HG02870 (cell line): Measurements from ENCODE around the gene ACSL1.
A peak's percentile ranks its signal among the peaks of the same experiment; 100 is the strongest.

ENCODE experiments used
- ATAC-seq: cut with Tn5 transposase; IDR thresholded peaks from one replicate; pipeline ENCODE4 v1.9.1; 2021; ENCODE audit warnings: mild to moderate bottlenecking, moderate library complexity; ENCODE audit not compliant: unreplicated experiment

Gene ACSL1, protein sequence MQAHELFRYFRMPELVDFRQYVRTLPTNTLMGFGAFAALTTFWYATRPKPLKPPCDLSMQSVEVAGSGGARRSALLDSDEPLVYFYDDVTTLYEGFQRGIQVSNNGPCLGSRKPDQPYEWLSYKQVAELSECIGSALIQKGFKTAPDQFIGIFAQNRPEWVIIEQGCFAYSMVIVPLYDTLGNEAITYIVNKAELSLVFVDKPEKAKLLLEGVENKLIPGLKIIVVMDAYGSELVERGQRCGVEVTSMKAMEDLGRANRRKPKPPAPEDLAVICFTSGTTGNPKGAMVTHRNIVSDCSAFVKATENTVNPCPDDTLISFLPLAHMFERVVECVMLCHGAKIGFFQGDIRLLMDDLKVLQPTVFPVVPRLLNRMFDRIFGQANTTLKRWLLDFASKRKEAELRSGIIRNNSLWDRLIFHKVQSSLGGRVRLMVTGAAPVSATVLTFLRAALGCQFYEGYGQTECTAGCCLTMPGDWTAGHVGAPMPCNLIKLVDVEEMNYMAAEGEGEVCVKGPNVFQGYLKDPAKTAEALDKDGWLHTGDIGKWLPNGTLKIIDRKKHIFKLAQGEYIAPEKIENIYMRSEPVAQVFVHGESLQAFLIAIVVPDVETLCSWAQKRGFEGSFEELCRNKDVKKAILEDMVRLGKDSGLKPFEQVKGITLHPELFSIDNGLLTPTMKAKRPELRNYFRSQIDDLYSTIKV

DNA sequence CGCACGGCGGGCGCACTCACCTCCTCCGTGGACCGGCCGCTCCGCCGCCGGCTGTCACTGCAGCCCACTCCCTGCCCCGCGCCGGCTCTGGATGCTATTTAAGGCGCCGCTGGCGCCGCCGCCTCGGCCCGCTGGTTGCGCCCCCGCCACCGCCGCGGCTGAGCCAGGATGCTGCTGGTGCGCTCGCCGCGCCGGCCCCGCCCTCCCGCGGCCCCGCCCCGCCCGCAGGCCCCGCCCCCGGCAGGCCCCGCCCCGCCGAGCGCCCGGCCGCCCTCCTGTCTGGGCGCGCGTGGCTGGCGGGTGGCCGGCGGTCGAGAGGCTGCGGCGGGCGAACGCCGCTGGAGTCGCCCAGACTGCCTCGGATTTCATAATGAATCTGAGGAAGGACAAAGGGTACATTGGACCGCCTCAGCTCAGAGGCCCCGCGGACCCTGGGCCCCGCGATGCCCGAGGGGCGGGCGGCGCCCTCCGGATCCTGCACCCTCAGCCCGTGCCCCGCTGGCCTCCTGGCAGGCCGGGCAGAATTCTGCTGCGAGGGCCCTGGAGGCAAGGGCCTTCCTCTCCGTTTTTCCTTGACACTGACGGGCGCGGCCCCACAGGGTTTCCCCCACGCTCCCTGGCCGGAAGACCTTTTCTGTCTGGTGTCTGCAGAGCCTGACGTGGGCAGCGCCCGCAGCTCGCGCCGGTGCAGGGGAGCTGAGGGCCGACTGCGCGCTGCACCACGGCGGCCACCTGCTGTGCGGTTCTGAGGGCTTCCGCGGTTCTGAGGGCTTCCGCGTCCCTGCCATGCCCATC is at the start of gene ACSL1:
Gene ACSL1, minus strand, starts transcription at position 73 of the 795 bp plus-strand sequence. CDS start 22,454 bp downstream, outside the sequence.
- peak; percentile 74 for ATAC-seq

DNA sequence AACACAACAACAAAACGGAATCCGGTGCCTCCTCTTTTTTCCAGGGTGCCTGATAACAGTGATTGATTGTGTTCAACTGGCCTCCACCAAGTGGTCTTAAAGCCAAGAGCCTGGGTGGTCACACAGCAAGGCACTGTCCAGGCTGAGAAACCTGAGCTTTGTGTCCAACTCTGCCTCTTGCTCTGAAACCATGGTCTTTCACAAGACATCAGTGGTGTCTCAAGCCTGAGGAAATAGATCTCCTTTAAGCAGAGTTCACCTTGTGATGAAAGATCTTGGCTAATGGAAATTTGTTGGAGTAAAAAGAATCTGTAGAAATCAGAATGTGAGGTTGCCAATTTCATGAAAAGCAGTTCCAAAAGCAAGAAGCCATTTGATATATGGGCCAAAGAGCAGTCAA is 47.3 kb upstream of the ACSL1 start:
- ATAC-seq, result no peak

DNA sequence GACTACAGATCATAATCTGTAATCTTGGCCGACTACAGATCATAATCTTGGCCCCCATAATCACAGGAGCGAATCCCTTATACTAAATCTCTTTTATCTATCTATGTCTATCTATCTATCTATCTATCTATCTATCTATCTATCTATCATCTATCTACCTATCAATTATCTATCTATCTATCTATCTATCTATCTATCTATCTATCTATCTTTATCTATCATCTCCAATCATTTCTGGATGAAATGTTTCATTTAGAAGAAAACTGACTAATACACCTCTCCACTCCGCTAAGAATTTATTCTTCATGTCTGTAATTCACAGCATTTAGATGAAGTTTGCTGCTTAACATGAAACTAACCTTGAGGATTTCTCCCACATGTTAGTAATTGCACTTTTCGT is 45.0 kb upstream of the ACSL1 start:
- no peak for ATAC-seq

DNA sequence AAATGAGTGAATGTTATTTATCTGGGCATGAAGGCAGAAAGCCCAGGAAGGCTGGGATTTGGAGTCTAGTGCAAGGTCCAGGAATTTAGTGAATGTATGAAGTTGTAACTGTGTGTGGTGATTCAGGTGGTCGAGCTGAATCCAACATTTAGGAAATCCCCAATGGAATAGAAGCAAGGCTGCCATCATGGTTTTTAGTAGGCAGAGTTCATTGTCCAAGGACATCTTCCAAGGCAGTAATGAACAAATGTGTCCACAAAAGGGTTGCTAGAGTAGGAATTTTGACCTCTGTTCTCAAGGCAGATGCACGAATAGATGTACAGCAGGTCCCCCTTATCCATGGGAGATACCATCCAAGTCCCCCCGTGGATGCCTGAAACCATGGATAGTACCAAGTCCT is 42.9 kb upstream of the ACSL1 start:
- no peak for ATAC-seq

DNA sequence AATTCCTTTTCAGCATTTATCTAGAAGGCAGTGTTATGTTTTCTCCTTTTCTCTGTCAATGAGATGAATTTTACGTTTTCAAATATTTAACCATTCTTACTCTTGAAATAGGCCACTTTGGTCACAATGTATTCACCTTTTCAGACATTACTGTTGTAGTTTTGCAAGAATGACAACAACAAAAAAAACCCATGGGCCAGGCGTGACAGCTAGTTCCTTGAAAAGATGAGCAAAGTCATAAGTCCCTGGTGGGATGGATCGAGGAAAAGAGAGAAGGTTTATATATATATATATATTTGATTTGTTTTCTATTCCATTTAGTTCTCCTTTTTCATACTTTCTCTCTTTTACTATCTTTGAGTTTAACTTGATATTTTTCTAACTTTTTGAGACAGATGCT is 38.1 kb upstream of the ACSL1 start:
- no peak for ATAC-seq

DNA sequence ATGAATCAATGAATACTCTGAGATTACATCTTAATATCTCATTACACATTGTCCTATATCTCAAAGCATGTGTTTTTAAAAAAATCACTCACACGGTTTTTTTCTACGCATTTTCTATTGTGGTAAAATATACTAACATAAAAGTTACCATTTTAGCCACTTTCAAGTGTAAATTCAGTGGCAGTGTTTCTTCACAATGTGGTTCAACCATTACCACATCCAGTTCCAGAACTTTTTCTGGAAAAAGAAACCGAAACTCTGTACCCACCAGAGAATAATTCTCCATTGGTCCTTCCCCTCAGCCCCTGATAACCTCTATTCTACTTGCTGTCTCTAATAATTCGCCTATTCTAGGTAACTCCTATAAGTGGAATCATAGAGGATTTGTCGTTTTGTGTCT is 35.3 kb upstream of the ACSL1 start:
- no peak for ATAC-seq

DNA sequence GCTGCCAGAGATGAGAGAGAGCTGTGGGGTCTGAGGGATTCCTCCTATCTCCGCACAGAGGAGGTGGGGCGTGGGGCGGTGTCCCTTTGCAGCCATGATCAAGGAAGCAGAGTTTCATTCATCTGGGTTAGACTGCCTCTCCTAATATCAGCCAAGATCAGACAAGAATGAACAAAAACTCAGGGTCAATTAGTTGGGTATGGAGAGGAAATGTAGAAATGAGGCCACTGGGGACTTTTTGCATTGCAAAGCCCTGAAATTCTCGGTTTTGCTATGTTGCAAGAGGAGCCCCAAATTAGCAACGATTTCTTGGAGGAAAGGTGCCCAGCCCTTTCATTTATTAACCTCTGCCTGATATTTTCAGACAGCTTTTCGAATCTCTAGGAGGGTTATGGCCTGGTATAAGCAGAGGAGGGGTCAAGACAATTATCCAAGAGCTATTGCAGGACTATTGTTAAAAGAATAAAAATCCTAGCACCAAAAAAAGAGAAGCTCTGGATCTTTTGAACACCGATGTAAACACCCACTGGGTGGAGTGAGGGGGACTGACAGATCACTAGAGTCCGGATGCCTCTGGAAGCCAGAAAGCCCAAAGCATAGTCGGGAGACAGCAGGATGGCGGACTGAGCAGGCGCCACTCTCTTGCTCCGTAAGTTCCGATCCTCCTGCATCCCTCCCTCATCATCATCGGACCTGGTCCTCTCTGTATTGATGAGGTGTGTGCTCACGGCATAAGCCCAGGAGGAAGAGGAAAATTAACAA is 34.4 kb upstream of the ACSL1 start:
- peak; percentile 64 for ATAC-seq

DNA sequence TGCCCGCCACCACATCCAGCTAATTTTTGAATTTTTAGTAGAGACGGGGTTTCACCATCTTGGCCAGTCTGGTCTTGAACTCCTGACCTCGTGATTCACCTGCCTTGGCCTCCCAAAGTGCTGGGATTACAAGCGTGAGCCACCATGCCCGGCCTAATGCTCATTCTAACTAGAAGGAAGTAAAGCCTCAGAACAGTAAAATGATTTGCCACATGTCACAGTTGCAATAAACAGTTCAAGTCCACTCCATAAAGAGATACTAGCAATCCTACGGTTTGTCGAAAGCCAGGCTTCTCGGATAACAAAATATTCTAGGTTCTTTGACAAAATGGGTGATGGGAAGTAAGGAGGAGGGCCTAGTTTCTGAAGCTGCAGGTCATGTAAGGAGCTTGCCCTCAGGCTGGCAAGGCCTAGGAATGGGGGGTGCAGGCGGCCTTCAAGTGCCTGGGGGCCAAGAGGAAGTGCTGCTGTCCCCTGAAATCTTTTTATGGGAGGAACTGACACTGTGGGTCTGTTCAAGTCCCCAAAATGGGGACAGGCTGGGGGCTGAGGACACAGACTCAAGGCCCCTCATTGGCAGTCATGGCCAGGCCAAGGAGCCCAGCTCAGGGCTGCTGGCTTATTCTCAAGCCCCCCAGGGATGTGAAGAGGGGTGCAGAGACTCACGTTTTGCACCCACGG is 31.8 kb upstream of the ACSL1 start:
- no peak for ATAC-seq

DNA sequence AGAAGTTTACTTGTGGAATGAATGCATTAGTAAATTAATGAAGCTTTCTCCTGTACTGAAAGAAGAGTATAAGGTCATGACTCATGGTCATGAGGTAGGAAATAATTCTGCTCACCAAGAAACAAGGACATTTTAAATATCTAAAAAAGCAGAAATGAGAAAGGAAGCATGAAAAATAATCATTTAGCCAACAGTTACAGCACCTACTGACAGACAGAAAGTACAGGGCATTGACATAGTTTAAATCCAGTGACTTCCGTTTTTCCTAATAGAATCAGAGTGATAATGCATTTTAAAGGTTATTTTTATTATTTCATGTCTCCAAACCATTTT is 30.5 kb upstream of the ACSL1 start:
- no peak for ATAC-seq

DNA sequence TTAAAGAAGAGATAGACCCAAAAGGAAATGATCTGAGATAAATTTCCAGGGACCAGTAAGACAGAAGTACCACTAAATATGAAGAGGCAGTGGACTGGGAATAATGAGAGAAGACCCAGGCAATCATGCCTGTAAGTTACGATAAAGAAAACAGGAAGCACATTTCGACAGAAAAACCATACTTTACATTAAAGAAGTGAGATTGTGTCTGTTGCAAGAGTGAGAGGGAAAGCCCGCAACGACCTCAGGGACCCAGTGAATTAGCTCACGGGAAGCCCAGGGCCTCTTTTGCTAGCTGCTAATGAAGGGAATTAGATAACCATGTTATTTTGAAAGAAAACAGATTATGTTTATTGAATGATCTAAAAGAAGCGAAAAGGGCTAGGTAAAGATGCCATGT is 28.9 kb upstream of the ACSL1 start:
- no peak for ATAC-seq

DNA sequence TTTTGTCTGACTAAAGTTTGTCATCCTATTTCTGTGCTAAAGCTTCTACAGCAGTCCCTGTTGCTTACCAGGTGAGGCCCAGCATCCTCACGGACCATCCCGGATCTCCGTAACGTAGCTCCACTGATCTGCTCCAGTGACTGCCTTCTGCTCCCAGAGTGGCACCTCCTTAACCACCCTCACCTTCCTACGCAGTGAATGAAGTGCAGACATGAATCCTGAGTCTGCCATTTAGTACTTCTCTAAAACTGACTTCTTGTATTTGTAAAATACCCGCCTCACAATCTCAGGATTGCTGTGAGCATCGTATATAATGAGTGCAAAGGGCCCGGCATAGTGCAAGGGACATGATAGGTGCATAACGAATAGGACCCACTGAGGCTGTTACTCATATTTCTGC is 27.7 kb upstream of the ACSL1 start:
- no peak for ATAC-seq

DNA sequence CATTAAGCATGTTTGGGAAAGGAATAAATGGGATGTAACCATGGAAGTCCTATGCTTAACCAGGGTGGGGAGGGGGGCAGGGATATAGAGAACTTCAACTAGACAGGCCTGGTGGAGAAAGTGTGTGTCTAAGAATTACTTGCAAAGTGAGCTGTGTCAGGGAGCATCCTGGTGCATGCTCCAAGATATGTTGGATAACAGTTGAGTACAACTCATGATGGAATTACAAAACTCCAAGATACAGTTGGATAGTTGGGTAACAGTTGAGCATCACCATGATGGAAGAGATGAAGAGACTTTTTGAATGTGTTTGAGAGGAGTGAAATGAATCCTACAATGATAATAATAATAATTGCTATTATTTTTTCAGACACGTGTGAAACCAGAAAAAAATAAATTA is 26.1 kb upstream of the ACSL1 start:
- ATAC-seq, result no peak

DNA sequence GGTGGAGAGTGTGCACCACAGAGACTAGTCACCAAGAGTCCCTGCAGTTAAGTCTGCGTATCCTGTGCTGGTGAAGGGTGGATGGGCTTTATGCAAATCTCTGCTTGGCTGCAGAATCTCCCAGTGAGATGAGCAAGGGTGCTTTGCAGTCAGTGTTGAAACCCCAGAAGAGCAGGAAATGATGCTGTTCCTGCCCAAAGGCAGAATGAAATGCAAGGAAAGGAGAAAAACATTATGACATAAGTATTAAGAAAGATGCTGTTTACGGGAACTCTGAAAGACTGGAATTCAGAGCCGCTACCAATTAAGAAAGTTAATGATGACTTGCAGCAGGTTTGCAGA is 25.4 kb upstream of the ACSL1 start:
- peak; percentile 41 for ATAC-seq

DNA sequence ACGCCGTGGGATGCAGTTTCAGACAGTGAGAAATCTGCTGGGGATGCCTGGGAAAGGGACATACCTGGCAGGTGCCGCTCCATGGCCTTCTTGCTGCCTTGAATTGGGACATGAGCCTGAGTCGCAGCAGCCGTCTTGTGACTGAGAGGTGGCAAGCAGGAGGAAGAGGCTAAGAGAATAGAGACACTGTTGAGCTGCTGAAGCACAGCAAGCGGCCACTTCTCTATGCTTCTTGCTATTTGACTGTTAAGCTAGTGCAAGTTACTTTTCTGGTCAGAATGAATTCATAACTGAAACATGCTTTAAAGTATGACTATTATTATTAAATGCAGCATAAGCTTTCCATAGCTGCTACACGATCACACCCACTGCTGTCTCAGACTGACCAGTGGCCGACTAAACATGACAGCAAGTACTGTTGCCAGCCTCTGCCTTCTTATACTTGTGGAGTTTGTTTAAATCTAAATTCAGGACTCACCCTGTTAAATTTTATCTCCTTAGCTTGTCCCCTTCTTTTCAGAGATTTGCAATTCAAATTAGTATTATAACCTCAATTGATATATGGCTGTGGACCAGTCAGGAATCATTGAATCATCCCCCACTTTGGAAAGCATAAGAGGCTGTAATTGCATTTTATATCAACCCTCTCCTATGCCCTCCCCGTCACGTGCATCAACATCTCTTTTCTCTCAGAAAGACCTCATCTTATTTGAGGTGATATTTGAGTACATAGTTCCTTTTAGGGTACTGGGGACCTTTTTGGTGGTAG is 24.8 kb upstream of the ACSL1 start:
- ATAC-seq, result peak; percentile 64

DNA sequence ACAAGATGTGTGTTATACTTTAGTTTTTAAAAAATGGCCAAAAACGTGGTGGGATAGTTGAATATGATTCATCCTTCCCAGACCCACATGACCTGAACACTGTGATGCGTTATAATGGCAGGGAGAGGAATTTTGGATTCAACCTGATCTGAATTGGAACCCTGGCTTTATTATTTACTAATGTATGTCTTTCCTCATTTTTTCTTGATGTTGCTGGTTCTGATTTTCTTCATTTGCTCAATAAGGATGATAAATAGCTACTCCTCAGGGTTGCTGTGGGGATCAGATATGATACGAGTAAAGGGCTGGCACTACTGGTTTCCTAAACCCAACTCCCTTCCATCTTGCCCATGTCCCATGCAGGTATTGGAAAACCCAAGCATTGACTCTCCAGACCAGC is 24.2 kb upstream of the ACSL1 start:
- no peak for ATAC-seq

DNA sequence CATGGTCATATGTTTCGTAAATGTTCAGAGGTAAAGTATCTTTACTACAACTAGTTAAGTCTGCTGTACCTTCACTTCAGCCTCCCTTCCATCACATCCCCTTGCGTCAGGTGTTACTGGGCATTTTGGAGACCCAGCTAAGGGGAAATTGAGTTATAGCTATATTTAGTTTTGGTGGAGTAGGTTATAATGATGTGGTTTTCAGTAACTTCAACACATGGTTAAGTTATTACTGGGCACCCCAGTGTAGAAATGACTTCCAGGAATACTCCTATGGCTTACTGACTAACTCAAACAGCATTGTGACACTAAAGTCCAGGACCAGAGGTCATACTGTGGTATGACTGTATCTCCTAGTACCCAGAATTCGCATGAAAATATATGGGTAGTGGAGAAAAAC is 23.4 kb upstream of the ACSL1 start:
- ATAC-seq, result peak; percentile 35

DNA sequence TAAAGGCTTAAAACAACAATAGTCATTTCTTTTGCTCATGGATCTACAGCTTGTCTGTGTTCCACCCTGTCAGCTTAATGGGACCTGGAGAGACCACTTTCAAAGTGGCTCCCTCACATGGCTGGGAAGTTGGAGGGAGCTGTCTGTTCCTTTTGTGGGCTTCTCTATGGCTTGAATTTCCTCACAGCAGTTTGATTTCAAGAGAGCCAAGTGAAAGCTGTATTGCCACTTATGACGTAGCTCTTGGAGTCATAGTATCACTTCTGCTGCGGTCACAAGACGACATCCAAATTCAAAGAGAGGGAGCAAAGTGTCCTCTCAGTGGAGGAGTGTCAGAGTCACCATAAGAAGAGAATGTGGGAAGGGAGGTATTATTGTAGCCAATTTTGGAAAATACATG is 22.7 kb upstream of the ACSL1 start:
- no peak for ATAC-seq

DNA sequence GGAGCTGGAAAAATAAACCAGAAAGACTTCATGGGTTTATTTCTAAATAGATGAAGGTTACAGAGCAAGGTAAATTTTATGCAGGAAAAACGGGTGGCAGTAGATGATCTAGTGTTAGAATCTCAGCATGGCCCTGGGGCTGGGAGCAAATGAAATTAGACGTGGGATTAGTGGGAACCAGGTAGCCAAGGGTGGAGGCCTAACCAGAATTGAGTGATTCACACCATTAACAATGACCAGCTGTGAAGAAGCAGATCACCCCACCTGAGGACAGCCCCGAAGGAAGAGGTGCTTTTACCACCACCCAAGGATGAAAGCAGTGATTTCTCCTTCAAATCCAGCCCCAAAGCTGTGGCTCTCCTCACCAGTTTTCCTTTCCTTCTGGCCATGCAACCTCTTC is 20.8 kb upstream of the ACSL1 start:
- no peak for ATAC-seq

DNA sequence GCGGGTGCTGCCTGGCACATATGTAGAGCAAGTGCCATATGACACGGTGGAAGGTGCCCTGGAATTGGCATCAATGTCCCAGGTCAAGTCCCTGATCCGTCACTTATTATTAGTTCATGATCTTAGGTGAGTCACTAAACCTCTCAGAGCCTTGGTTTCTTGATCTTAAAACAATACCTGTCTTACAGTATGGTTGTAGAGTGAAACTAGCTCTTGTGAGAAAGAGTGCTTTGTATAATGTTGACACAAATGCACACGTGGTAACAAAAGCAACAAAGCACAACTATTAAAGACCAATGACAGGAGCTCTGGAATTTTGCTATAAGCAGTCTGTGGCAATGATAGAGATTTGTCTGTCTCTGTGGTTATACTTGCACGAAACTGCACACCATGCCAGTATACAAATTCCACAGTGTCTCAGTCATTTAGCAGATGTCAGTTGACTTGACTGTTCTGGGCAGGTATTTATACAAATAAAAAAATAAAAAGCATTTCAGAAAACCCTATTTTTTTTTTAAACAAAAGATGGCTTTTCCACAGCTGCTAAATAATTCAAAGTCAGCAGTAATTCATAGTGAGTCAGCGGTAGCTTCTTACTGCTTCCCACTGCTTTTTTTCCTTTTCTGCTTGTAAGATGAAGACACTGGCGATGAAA is 19.7 kb upstream of the ACSL1 start:
- ATAC-seq, result no peak
